ENCODE measurements around the gene NHERF2. TPM values are rescaled to one million over a fixed set of nuclear protein-coding genes. Genes with fewer than 3 reads are reported as not detected.

Gene NHERF2
- total RNA-seq, 2 donors from 2014 or later: 66.0 to 84.1 TPM

DNA sequence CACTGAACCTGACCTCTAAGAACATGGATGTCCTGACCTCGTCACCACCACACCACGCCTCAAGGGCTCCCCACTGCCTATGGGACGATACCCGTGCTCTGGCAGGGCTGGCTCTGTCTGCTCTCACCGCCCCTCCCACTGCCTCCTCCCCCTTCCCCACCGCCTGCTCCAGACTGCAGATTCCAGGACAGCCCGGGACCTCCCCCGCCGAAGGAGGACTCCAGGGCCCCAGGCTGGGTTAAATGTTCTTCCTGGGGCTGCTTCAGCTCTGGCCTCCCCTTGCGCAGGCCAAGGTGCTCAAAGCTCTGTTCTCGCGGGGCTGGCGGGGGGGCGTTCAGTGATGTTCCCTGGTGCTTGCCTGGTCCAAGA is 4.0 kb upstream of the NHERF2 start:
- H3K4me1 ChIP-seq (ENCODE audit: control insufficient read depth in 1 of 2, low read depth in 2 of 2): peaks cover 10 to 52% of the 10 kb centered on the region in 2 donors
- TF ChIP-seq, protein P1, sequence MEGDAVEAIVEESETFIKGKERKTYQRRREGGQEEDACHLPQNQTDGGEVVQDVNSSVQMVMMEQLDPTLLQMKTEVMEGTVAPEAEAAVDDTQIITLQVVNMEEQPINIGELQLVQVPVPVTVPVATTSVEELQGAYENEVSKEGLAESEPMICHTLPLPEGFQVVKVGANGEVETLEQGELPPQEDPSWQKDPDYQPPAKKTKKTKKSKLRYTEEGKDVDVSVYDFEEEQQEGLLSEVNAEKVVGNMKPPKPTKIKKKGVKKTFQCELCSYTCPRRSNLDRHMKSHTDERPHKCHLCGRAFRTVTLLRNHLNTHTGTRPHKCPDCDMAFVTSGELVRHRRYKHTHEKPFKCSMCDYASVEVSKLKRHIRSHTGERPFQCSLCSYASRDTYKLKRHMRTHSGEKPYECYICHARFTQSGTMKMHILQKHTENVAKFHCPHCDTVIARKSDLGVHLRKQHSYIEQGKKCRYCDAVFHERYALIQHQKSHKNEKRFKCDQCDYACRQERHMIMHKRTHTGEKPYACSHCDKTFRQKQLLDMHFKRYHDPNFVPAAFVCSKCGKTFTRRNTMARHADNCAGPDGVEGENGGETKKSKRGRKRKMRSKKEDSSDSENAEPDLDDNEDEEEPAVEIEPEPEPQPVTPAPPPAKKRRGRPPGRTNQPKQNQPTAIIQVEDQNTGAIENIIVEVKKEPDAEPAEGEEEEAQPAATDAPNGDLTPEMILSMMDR (IDR thresholded peaks at IDR 0.05): no peak
- DNase-seq (ENCODE audit: low spot score): no peak
- peak overlapping the region; percentile 63 for H3K4me3 ChIP-seq
- no peak overlapping the region for H3K27ac ChIP-seq
- H3K27me3 ChIP-seq (replicated peaks; ENCODE audit: insufficient read depth): peaks cover 6% of the 10 kb centered on the region
- H3K9me3 ChIP-seq: no peaks in the 10 kb centered on the region
- no peak for ATAC-seq (ENCODE audit: insufficient number of reproducible peaks, low FRiP score, low read depth)
- no peaks in the 10 kb centered on the region for H3K36me3 ChIP-seq

DNA sequence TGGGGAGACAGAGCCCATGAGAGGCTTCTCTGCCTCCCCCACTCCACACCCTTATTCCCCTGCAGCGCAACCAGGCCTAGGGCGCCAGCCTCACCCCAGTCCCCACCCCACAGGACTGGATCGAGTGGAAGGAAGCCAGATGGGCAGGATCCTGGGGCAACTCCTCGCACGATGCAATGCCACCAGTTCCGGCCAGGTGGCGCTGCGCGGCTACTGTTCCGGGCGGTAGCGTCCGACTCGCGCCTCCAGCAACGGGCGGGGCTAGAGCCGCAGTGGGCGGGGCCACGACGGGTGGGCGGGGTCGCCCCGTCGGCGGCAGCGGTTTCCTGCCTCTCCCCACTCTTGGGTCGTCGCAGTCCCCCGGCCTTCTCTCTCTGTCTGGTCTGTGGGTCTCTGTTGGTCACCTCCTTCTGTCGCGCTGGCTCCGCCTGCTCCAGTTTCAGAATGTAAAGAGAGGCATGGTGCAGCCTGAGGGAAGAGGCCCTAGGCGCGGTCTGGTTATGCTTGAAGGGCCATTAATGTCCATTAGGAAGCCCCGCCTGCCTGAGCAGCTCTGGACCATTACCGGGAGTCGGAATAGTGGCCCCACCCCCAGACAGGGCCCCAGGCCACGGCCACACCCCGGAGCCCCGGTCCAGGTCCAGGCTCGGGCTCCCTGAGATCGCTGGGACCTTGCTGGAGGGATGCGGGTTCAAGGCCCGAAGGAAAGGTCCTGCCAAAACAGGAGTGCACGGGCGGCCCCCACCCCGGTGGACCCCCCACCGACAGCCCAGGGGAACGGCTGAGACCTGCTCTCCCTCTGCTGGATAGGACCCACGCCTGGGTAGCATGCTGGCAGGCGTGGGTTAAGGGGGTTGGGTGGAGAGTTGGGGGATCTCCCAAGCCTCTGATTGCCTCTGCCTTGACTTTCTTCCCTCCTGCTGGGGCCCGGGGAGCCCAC is 3.3 kb upstream of the NHERF2 start:
- Histone ChIP-seq H3K36me3 (no peaks in the 10 kb centered on the region), H3K9me3 (no peaks in the 10 kb centered on the region), H3K4me3 (peak overlapping the region; percentile 63), H3K27ac (peak overlapping the region in 1 of 2 donors; percentile 69), H3K4me1 (ENCODE audit: control insufficient read depth in 1 of 2, low read depth in 2 of 2) (peaks cover 14 to 58% of the 10 kb centered on the region in 2 donors), H3K27me3 (replicated peaks; ENCODE audit: insufficient read depth) (peaks cover 6% of the 10 kb centered on the region)
- DNase-seq (ENCODE audit: low spot score) (peak; percentile 69), ATAC-seq (ENCODE audit: insufficient number of reproducible peaks, low FRiP score, low read depth) (peak; percentile 76)
- TF ChIP-seq, protein P1 (IDR thresholded peaks at IDR 0.05): peak; percentile 98

DNA sequence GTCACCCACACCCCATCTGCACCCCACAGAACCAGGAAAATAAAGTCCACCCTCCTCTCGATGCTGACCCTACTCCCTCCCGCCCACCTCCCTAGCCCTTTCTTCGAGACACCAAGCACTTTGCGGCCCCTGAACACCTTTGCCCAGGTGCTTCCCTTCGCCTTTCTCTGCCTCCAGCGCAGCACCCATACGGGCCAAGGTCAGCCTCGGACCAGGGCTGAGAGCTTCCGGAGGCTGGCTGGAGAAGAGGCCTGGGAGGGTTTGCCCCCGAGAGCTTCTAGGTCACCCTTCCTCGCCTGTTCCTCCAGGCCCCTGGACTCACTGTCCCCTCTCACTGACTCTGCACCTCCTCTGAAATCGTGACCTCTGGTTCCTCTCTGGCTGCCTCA is 2.7 kb upstream of the NHERF2 start:
- no peak for ATAC-seq (ENCODE audit: insufficient number of reproducible peaks, low FRiP score, low read depth)
- Histone ChIP-seq H3K27ac (peak overlapping the region in 1 of 2 donors; percentile 69), H3K36me3 (no peaks in the 10 kb centered on the region), H3K9me3 (no peaks in the 10 kb centered on the region), H3K4me3 (no peak overlapping the region), H3K27me3 (replicated peaks; ENCODE audit: insufficient read depth) (peaks cover 6% of the 10 kb centered on the region), H3K4me1 (ENCODE audit: control insufficient read depth in 1 of 2, low read depth in 2 of 2) (peaks cover 14 to 65% of the 10 kb centered on the region in 2 donors)
- TF ChIP-seq, protein P1 (IDR thresholded peaks at IDR 0.05): no peak
- no peak for DNase-seq (ENCODE audit: low spot score)

DNA sequence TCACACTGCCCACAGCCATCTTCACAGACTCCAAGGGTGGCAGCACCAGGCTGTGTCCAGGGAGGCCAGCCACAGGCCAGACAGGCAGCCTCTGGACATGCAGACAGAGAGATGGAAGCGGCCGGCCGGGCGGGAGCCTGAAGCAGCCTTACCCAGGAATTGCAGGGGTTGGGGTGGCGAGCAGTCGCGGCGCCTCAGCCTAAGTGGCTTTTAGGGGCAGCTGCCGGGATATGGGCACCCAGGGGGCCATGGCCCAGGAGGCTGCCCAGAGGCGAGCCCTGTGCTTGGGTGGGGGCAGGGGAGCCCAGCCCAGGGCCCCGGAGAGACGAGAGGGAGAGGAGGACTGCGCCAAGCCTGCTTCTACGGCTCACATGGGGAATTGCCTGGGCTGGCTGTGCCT is 1.5 kb upstream of the NHERF2 start:
- Histone ChIP-seq H3K4me3 (no peak overlapping the region), H3K27ac (no peak overlapping the region), H3K36me3 (peaks cover 3% of the 10 kb centered on the region), H3K4me1 (ENCODE audit: control insufficient read depth in 1 of 2, low read depth in 2 of 2) (peaks cover 14 to 57% of the 10 kb centered on the region in 2 donors), H3K27me3 (replicated peaks; ENCODE audit: insufficient read depth) (no peaks in the 10 kb centered on the region), H3K9me3 (no peaks in the 10 kb centered on the region)
- ATAC-seq (ENCODE audit: insufficient number of reproducible peaks, low FRiP score, low read depth): no peak
- no peak for DNase-seq (ENCODE audit: low spot score)
- TF ChIP-seq, protein P1 (IDR thresholded peaks at IDR 0.05): no peak

DNA sequence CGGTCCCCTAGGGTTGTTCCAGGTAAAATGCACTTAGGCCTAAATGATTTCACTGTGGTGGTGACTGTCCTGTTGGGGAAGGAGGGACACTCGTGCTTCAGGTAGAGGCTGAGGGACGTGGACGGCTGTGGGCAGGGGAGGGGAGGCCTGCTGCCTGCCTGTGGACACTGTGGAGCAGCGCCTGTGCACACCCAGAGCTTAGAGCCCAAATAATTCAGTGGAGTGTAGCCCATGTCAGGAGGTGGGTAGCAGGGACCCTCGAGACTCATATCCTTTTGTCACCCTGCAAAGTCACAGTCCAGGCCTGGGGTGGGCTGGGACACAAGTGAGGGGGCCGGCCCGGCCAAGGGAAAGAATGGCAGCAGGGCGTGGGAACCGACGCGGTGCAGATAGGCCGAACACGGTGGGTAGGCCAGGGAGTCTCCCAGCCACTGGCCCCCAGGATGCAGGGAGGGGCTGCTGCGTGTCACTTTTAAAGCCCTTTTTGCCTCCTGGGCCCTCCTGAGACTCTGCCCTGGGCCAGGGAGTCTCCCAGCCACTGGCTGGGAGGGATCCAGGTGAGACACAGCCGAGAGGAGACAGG is 733 bp upstream of the NHERF2 start:
- no peaks in the 10 kb centered on the region for H3K9me3 ChIP-seq
- peaks cover 14 to 51% of the 10 kb centered on the region in 2 donors for H3K4me1 ChIP-seq (ENCODE audit: control insufficient read depth in 1 of 2, low read depth in 2 of 2)
- ATAC-seq (ENCODE audit: insufficient number of reproducible peaks, low FRiP score, low read depth) (no peak), DNase-seq (ENCODE audit: low spot score) (no peak)
- TF ChIP-seq, protein P1 (IDR thresholded peaks at IDR 0.05): no peak
- H3K36me3 ChIP-seq: peaks cover 3% of the 10 kb centered on the region
- no peaks in the 10 kb centered on the region for H3K27me3 ChIP-seq (replicated peaks; ENCODE audit: insufficient read depth)
- peak overlapping the region in 1 of 2 donors; percentile 69 for H3K27ac ChIP-seq
- H3K4me3 ChIP-seq: peak overlapping the region; percentile 69
